ENCODE results near the gene IL4R. TPM values are rescaled to one million over a fixed set of nuclear protein-coding genes. Genes with fewer than 3 reads are reported as not detected.

The IL4R gene
- total and polyA plus RNA-seq, 2 of the 13 experiments (the other 11 are each of a cell fraction or from before 2014, with no cell fraction given): 15.9 to 49.6 TPM

DNA sequence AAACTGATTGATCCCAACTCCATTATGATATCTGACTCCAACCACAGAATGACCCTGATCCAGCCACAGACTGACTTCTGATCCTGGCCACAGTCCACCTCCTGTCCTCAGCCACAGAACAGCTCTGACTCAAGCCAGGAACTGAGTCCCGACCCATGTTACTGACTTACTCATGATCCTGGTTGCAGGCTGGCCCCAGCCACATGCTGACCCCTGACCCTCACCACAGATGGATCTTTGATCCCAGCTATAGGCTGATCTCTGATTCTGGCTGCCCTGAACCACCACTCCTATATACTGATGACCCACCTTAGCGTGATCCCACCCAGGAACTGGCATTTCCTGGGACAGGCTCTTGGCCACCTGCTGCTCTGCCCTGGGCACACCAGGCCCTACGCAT, 56.0 kb downstream of the IL4R start (continued):
- TF ChIP-seq, protein P1, sequence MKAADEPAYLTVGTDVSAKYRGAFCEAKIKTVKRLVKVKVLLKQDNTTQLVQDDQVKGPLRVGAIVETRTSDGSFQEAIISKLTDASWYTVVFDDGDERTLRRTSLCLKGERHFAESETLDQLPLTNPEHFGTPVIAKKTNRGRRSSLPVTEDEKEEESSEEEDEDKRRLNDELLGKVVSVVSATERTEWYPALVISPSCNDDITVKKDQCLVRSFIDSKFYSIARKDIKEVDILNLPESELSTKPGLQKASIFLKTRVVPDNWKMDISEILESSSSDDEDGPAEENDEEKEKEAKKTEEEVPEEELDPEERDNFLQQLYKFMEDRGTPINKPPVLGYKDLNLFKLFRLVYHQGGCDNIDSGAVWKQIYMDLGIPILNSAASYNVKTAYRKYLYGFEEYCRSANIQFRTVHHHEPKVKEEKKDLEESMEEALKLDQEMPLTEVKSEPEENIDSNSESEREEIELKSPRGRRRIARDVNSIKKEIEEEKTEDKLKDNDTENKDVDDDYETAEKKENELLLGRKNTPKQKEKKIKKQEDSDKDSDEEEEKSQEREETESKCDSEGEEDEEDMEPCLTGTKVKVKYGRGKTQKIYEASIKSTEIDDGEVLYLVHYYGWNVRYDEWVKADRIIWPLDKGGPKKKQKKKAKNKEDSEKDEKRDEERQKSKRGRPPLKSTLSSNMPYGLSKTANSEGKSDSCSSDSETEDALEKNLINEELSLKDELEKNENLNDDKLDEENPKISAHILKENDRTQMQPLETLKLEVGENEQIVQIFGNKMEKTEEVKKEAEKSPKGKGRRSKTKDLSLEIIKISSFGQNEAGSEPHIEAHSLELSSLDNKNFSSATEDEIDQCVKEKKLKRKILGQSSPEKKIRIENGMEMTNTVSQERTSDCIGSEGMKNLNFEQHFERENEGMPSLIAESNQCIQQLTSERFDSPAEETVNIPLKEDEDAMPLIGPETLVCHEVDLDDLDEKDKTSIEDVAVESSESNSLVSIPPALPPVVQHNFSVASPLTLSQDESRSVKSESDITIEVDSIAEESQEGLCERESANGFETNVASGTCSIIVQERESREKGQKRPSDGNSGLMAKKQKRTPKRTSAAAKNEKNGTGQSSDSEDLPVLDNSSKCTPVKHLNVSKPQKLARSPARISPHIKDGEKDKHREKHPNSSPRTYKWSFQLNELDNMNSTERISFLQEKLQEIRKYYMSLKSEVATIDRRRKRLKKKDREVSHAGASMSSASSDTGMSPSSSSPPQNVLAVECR (CRISPR knock-in tag; IDR thresholded peaks at IDR 0.05; ENCODE audit: borderline replicate concordance): peak; percentile 20; the same call in 1 of the 2 replicates
- TF ChIP-seq, protein P2, sequence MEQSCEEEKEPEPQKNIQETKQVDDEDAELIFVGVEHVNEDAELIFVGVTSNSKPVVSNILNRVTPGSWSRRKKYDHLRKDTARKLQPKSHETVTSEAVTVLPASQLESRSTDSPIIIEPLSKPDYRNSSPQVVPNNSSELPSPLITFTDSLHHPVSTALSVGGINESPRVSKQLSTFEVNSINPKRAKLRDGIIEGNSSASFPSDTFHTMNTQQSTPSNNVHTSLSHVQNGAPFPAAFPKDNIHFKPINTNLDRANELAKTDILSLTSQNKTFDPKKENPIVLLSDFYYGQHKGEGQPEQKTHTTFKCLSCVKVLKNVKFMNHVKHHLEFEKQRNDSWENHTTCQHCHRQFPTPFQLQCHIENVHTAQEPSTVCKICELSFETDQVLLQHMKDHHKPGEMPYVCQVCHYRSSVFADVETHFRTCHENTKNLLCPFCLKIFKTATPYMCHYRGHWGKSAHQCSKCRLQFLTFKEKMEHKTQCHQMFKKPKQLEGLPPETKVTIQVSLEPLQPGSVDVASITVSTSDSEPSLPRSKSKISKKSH (CRISPR knock-in tag; IDR thresholded peaks at IDR 0.05; ENCODE audit: borderline replicate concordance): no peak
- TF ChIP-seq, protein P3, sequence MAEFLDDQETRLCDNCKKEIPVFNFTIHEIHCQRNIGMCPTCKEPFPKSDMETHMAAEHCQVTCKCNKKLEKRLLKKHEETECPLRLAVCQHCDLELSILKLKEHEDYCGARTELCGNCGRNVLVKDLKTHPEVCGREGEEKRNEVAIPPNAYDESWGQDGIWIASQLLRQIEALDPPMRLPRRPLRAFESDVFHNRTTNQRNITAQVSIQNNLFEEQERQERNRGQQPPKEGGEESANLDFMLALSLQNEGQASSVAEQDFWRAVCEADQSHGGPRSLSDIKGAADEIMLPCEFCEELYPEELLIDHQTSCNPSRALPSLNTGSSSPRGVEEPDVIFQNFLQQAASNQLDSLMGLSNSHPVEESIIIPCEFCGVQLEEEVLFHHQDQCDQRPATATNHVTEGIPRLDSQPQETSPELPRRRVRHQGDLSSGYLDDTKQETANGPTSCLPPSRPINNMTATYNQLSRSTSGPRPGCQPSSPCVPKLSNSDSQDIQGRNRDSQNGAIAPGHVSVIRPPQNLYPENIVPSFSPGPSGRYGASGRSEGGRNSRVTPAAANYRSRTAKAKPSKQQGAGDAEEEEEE (CRISPR knock-in tag; IDR thresholded peaks at IDR 0.05; ENCODE audit: borderline replicate concordance): no peak
- TF ChIP-seq, protein P4, sequence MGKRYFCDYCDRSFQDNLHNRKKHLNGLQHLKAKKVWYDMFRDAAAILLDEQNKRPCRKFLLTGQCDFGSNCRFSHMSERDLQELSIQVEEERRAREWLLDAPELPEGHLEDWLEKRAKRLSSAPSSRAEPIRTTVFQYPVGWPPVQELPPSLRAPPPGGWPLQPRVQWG (CRISPR knock-in tag; IDR thresholded peaks at IDR 0.05; ENCODE audit: borderline replicate concordance, low read depth): no peak
- TF ChIP-seq, protein P5, sequence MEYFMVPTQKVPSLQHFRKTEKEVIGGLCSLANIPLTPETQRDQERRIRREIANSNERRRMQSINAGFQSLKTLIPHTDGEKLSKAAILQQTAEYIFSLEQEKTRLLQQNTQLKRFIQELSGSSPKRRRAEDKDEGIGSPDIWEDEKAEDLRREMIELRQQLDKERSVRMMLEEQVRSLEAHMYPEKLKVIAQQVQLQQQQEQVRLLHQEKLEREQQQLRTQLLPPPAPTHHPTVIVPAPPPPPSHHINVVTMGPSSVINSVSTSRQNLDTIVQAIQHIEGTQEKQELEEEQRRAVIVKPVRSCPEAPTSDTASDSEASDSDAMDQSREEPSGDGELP (IDR thresholded peaks at IDR 0.05; ENCODE audit: borderline replicate concordance, low read depth): 0 out of 2 replicates have a peak, but pooled peaks have one; percentile 23
- TF ChIP-seq ZNF225 (CRISPR knock-in tag; IDR thresholded peaks at IDR 0.05) (peak; percentile 40; the same call in 1 of the 2 replicates), TARDBP (CRISPR knock-in tag; IDR thresholded peaks at IDR 0.05) (no peak), ZSCAN20 (CRISPR knock-in tag; IDR thresholded peaks at IDR 0.05; ENCODE audit: borderline replicate concordance) (peak; percentile 61; the same call in 1 of the 2 replicates), SKI (IDR thresholded peaks at IDR 0.05; ENCODE audit: partially characterized antibody) (peak; percentile 68), ZNF788 (CRISPR knock-in tag; IDR thresholded peaks at IDR 0.05; ENCODE audit: borderline replicate concordance) (0 out of 2 replicates have a peak, but pooled peaks have one; percentile 24), BHLHE40 (IDR thresholded peaks at IDR 0.05; ENCODE audit: low read length) (0 out of 2 replicates have a peak, but pooled peaks have one; percentile 13), RFX3 (CRISPR knock-in tag; IDR thresholded peaks at IDR 0.05) (no peak), SP4 (CRISPR knock-in tag; IDR thresholded peaks at IDR 0.05) (0 out of 2 replicates have a peak, but pooled peaks have one; percentile 42), MTA1 (CRISPR knock-in tag; IDR thresholded peaks at IDR 0.05; ENCODE audit: borderline replicate concordance) (peak; percentile 28; the same call in 1 of the 2 replicates), TBL1XR1 (IDR thresholded peaks at IDR 0.05; ENCODE audit: borderline replicate concordance, low read length, partially characterized antibody) (no peak), RAD51 (IDR thresholded peaks at IDR 0.05; ENCODE audit: borderline replicate concordance) (no peak), HNF4A (CRISPR knock-in tag; IDR thresholded peaks at IDR 0.05) (peak; percentile 71)
- TF ChIP-seq, protein P6, sequence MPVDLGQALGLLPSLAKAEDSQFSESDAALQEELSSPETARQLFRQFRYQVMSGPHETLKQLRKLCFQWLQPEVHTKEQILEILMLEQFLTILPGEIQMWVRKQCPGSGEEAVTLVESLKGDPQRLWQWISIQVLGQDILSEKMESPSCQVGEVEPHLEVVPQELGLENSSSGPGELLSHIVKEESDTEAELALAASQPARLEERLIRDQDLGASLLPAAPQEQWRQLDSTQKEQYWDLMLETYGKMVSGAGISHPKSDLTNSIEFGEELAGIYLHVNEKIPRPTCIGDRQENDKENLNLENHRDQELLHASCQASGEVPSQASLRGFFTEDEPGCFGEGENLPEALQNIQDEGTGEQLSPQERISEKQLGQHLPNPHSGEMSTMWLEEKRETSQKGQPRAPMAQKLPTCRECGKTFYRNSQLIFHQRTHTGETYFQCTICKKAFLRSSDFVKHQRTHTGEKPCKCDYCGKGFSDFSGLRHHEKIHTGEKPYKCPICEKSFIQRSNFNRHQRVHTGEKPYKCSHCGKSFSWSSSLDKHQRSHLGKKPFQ (CRISPR knock-in tag; IDR thresholded peaks at IDR 0.05; ENCODE audit: insufficient replicate concordance): no peak

Measured in HepG2 (cell line).